Left forelimb (tissue), 1 donor: ENCODE results near the gene UNC79.
"Not testable (repeated sequence)": the region's sequence is repeated elsewhere in the genome, so short reads cannot be mapped to it uniquely, and the experiment has no call there.

Experiments
- DNase-seq: peaks from one replicate; pipeline ENCODE4 v3.0.0-alpha.2; 2018; ENCODE audit warnings: low spot score

Gene UNC79

DNA sequence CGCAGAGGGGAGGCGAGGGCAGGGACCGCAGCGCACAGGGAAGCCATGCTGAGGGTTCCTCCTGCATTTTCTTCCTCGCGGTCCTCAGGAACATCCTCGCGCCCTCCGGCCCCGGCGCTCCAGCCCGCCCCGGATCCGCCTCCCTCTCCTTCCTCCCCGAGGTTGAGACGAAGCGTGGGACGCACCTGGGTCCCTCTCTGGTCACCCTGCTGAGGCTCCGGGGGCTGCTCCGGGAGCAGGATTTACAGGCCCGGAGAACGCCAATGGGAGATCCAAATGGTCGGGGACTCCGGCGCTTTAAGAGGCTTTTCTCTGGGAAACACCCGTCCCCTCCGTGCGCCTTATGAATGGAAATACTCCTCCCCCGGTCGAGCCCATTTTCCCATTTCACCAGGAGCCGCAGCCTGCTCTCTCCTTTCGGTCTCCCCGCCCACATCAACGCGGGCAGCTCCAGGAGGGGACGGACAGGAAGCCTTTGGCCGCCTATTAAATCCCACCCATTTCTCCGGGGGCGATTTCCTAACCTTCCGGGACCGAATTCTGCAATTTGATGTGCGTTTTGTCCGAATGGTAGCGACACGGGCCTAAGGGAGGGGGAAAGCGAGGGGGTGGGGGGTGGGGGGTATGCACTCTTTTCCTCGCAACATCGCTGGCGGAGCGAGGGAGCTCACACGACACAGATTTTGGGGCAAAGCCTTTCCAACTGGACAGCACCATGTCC, at the start of gene UNC79:
Gene UNC79 (plus strand): TSS at position 625 of the 721 bp plus-strand sequence. CDS start 91 bp downstream, at position 716.
- no peak for DNase-seq

DNA sequence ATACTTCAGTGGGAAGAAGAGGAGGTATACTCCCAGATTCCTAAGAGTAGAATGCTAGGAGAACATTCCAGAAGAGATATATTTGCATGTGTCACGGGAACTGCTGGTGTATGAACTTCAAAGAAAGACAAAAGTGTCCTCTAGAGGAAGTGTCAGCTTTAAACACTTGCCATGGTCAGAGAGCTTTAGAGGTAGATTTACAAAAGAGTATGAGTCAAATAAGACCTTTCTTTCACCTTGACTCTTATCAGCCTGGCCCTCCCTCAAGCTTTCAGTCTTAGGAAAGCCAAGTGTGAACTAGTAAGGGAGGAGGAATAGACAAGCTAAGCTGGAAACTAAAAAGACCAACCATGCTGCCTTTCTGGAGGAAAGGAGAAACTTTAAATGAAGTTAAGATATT, 49.1 kb upstream of the UNC79 start:
- no peak for DNase-seq

DNA sequence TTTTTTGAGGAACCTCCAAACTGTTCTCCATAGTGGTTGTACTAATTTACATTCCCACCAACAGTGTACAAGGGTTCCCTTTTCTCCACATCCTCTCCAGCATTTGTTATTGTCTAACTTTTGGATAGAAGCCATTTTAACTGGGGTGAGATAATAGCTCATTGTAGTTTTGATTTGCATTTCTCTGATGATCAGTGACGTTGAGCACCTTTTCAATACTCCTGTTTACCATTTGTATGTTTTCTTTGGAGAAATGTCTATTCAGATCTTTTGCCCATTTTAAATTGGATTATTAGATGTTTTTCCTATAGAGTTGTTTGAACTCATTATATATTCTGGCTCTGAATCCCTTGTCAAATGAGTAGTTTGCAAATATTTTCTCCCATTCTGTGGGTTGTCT, 46.5 kb upstream of the UNC79 start:
- not testable (repeated sequence) for DNase-seq

DNA sequence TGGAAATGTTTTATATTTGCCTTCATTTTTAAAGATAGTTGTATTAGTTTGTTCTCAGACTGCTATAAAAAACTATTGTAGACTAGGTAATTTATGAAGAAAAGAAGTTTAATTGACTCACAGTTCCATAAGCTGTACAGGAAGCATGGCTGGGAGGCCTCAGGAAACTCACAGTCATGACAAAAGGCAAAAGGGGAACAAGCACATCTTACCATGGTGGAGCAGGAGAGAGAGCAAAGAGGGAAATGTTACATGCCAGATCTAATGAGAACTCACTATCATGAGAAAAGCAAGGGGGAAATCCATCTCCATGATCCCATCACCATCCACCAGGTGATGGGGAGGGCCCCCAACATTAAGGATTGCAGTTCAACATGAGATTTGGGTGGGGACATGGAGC, 35.5 kb upstream of the UNC79 start:
- DNase-seq, result no peak

DNA sequence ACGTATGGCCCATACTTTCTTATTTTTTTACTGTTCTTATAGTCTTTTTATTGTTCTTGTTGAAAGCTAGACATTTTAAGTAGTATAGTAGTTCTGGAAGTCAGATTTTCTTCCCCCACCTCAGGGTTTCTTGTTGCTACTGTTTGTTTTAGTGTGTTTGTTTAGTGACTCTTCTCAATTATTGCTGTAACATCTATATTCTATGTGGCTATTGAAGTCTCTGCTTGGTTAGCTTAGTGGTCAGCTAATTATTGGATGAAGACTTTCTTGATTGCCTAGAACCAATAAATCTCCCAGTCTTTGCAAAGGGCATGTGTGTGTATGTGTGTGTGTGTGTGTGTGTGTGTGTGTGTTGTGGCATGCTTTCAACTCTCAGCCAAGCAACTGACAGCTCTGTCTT, 34.3 kb upstream of the UNC79 start:
- DNase-seq, result no peak

DNA sequence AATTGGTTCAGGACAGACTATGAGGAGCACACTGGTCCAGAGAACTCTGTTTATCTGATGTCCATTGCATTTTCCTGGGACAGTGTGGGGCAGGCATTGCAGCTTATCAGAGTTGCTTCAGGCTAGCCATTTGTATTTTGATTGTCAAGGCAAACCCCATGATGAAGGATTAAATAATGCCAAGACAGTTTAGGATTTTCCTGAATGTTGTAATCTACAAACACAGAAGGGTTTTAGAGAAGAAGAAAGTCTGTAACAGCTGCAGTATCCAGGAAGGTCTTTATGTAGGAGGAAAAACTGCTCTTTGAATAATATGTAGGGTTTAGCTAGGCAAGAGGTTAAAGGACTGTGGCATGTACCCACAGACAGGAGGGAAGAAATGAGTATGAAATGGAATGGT, 32.2 kb upstream of the UNC79 start:
- DNase-seq, result no peak

DNA sequence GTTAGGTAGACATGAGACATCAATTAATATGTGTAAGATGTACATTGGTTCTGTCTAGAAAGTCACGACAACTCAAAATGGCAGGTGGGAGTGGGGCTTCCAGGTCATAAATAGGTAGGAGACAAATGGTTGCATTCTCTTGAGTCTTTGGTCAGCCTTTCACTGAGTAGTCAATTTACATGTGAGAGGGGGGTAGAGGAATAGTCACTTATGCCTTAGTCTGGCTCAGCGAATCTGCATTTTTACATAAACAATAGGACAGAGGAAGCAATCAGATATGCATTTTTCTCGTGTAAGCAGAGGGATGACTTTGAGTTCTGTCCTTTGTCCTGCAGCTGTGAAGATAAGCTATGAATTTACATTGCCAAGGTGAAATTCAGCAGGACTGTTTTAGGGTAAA, 27.8 kb upstream of the UNC79 start:
- no peak for DNase-seq

DNA sequence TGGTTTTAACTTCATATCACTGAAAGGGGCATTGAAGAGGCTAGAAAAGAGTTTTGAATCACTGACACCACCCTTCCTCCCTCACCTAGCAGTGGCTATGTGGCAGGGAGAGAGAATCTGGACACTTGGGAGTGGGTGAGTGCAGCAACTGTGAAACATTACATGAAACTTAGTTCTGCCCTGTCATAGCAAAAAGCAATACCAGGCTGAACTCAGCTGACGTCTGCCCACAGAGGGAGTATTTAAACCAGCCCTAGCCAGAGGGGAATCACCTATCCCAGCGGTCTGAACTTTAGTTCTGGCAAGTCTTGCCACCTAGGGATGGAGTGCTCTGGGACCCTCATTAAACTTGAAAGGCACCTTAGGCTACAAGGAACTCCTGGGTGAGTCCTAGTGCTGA, 20.7 kb upstream of the UNC79 start:
- no peak for DNase-seq

DNA sequence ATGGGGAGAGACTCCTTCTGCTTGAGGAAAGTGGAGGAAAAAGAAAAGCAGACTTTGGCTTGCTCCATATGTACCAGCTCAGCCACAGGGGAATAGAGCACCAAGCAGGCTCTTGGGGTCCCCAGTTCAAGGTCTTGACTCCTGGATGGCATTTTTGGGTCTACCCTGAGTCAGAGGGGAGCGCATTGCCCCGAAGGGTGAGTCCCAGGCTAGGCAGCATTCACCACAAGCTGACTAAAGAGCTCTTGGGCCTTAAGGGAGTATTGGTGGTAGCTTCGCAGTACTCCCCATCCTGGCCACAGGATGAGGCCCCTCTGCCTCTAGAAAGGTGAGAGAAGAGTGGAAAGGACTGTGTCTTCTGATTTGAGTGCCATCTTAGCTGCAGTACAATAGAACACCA, 19.8 kb upstream of the UNC79 start:
- no peak for DNase-seq

DNA sequence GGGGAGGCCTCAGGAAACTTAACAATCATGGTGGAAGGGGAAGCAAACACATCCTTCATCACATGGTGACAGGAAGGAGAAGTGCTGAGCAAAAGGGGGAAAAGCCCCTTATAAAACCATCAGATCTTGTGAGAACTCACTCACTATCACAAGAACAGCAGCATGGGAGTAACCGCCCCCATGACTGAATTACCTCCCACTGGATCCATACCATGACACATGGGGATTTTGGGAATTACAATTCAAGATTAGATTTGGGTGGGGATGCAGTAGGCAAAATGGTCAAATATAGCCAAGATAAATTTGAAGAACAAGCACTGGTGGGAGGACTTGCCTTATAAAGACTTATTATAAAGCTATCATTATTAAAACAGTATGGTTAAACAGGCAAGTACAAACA, 5.6 kb upstream of the UNC79 start:
- DNase-seq, result not testable (repeated sequence)

DNA sequence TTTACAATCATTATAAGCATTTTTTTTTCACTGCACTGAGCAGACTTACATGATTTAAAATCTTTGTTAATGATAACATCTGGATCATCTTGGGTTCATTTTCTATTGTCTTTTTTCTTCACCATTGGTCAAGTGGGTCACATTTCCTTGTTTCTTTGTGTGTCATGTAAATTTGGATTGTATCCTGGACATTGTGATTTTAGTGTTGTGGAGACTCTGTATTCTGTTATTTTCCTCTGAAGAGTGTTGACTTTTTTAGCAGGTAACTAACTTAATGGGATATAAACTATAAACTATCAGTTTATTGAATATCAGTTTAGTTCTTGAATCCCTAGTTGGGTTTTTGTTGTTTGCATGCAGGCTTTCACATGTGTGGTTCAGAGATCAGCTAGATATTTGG, 4.0 kb upstream of the UNC79 start:
- no peak for DNase-seq

DNA sequence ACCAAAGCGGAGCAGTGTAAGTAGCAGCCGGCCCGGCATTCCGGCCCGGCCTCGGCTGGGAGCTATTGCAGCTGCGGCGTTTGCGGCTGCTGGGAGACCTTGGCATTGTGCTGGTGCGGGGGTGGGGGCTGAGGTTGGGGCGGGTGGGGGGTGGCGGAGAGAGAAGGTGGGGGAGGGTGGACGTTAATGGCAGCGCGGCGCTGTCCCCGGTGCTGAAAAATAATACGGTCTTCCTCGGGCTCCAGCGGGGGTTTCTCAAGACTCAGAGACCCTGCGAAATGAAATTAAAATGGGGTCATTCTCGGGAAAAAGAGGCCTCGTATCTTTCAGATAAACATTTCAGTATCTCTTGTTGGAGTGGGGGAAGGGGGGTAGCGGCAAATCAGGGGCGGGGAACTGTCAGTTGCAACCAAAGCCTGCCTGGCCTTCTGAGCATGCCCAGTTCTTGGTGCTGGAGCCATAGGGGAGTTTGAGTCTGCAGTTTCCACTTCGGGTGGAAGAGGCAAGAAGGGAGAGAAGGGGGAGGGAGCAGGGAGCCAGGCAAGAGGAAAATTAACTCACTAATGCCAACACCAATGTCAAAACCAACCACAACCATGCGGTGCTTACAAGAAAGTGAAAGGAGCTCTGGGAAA, 414 bp downstream of the UNC79 start:
- peak; percentile 69 for DNase-seq

DNA sequence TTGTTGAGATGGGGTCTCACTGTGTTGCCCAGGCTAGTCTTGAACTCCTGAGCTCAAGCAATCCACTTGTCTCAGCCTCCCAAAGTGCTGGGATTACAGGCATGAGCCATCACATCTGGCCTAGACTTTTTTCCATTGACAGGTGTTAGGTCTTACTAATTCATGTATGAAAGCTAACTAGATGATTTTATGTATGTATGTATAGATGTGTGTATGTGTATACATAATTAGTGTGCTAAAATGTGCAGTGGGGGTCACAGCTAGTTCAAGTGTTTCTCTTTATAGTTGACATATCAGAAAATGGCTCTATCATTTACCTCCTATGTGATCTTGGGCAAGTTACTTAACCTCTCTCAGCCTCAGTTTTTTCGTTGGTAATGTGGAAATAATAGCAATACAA, 23.5 kb downstream of the UNC79 start:
- DNase-seq, result no peak

DNA sequence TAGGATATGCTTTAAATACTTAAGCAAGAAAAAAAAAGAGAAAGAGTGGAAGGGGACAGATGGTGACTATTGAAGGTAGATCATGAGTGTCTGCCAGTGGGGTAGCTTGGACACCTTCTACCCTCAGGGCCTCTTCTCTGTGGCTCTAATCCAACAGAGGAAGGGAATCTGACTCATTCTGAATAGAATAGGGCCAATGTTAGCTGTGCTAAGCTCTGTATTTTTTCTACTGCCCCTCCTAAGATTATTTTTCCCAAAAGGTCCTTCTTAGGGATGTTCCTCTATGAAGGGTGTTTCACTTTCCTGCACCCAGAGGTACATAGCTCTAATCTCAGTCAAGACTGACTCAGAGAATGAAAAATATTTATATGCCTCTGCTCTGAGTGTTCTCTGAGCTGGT, 25.6 kb downstream of the UNC79 start:
- DNase-seq, result no peak

DNA sequence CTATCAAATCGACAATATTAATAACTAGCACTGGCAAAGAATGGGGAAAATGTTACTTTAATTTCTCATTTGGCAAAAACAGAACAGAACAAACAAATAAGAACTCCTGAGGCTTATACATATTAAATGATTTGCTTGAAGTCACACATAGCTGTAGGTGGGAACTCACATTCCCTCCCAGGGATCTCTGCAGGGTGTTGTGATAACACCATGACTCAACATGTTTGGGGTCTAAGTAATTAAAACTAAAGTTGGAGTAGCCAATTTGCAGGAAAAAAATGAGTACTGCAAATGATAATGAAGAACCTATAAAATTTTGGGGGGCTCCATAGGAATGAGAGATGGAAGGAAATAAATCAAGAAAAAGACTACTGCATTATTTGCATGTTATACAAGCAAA, 27.5 kb downstream of the UNC79 start:
- DNase-seq, result no peak

DNA sequence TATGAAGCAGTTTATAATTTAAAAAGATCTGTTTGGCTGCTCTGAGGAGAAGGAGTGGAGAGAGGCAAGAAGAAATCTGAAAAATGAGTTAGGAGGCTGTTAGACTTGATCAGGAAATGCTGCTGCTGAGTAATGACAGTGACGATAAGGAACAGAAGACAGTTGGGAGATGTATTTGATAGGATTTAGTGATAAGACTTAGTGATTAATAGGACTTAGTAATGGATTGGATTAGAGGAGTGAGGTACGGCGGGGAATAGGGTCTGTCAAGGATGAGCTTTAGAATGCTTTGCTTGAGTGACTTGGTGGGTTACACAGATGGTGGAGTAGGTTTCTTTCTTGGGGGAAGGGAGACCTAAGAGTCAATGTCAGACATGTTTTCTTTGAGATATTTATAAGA, 31.7 kb downstream of the UNC79 start:
- no peak for DNase-seq

DNA sequence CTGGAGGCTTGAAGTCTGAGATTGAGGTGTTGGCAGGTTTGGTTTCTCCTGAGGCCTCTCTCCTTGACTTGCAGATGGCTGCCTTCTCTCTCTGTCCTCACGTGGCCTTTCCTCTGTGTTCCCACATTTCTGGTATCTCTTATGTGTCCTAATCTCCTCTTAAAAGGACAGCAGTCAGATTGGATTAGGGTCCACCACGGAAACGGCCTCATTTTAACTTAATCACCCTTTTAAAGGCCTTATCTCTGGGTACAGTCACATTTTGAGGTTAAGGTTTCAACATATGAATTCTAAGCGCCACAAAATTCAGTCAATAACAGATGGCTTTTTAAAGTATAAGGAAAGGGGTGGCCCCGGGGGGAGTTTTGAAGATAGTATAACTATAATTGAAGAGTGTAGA, 33.5 kb downstream of the UNC79 start:
- DNase-seq, result no peak

DNA sequence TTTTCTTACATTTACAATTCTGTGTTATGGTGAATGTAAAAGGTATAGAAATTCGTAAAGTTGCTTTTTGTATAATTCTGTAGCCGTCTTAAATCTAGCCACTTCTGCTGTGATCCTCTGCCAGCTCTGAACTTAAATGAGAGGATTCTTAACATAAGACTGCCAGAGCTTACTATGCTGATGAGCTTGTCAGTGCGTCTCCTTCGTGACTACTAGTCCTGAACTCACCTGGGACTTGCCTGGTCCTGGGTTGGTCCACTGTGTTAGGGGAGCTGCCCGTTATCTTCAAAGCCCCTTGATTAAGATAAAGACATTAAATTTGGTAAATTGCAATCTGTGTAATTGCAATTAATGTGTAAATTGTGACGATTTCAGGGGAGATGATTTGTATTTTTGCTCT, 44.7 kb downstream of the UNC79 start:
- DNase-seq, result no peak

DNA sequence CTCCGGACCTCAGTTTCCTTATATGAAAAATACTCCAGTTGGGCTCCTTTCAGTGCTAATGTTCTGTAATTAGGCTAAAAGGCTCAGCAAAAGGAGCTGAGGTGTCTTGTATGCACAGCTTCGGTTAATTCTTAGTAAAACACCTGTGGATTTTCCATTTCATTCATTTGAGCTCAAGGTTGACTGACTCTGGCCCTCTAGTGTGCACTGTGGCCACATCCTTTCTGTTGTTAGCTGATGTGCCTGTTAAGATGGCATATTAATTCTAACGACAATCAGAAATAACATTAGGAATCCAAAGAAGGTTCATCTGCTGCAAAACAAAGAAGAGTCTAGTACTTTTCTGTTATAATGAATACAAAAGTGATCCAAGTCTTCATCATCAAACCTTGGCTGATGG, 45.6 kb downstream of the UNC79 start:
- no peak for DNase-seq

DNA sequence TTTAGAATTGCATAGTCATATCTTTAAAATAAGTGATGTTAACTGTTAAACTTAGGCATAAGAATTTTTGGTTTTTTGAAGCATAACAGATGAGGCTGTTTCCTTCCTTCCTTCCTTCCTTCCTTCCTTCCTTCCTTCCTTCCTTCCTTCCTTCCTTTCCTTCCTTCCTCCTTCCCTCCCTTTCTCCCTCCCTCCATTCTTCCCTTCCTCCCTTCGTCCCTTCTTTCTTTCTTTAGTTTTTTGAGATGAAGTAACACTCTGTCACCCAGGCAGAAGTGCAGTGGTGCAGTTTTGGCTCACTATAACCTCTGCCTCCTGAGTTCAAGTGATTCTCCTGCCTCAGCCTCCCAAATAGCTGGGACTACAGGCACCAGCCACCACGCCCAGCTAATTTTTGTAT, 48.3 kb downstream of the UNC79 start:
- DNase-seq, result not testable (repeated sequence)

DNA sequence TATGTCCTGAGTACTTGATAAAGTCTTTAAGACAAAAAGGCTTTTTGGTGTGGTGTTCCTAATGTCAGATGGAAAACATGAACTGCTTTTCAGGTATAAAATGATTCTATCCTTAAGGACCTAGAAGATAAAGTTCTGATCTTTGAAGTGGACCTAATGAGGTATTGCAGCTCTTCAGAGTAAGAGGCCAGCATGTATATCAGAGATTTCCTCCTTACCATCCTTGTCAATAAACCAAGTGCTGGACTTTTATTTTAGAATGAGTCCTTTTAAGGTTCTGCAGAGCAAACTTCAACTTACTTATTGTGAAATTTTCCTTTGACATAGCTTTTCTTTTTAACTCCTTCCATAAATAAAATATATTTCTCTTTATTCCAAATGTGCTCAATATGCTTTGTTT, 50.1 kb downstream of the UNC79 start:
- no peak for DNase-seq

DNA sequence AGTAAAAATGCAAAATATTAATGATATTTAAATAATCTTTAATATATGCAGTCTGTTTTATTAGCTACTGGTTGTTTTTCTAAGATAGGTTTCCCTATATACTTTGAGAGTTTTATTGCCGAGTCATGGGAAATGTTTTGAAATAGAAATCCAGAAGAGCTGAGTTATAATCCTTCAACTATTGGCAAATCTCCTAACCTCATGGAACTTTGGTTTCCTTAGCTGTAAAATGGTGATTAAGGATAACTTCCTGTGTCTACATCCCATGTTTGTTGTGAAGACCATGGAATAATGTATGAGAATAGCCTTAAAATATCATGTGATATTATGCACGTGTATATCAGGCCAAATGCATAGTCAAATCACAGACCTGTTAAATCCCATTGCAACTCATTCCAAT, 51.0 kb downstream of the UNC79 start:
- no peak for DNase-seq

DNA sequence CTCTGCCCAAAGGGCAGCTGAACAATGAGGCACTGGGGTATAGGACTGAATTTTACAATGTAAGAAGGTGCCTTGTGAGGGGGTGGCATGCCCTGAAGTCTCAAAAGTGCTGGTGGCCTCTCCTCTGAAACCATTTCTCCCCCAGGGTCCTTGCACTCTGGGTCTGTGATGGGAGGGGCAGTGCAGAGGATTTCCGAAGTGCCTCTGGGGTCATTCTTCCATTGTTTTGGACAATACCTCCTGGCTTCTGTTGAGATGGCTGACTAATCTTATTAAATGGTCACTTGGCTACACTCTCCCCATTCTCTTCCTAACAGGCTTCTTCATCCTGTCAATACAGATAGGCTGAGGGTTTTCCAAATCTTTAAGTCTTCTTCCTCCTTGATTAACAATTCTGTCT, 59.3 kb downstream of the UNC79 start:
- no peak for DNase-seq

DNA sequence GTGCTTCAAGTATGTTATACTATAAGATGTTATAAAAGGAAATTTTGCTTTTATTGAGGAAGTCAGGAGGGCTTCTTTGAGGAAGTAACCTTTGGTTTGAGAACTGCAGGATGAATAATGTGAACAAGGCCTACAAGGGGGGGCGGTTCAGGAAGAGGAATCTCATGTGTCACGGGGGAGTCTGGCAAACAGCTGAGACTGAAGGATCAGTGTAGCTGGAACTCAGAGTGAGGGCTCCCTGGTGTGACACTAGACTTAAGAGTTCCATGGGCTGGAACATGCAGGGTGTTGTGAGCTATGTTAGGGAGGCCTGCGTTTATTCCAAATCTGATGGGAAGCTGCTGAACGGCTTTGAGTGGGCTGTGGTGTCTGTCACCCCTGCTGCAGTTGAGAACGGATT, 62.3 kb downstream of the UNC79 start:
- no peak for DNase-seq
